HepG2 (cell line): ENCODE results near the gene LRRC34. TPM values are rescaled to one million over a fixed set of nuclear protein-coding genes. Genes with fewer than 3 reads are reported as not detected.

Experiments
- ATAC-seq: fragments of 200-7000 bp; cut with Tn5 transposase; 3 replicates; pipeline ENCODE4 v1.9.1; 2020; ENCODE audit warnings: mild to moderate bottlenecking, moderate library complexity
- BruUV-seq: library from RNA; stranded (reverse); fragments of 400-500 nt; replicated peaks from 2 replicates; lab custom pipeline; 2021; lab: Mats Ljungman, UMichigan
- CTCF ChIA-PET: fragments of 300-600 bp; formaldehyde crosslinking; extraction: SDS; loops from one replicate; lab custom pipeline; 2021; ENCODE audit warnings: low total read pairs, inconsistent platforms, low intra/inter-chr PET ratio; lab: Yijun Ruan, JAX
- POLR2A ChIA-PET: fragments of 350-600 bp; sonication (Branson Sonifier 250); formaldehyde crosslinking; loops from one replicate; lab custom pipeline; 2020; ENCODE audit warnings: antibody characterized with exemption, inconsistent platforms; lab: Yijun Ruan, JAX
- DNase-seq: peaks from one replicate; pipeline ENCODE4 v3.0.0-alpha.2; 2015; ENCODE audit warnings: low spot score
- FAIRE-seq: peaks from 3 replicates; lab custom pipeline; 2011; peaks lifted over from hg19 to GRCh38; lab: Jason Lieb, UNC
- H2AFZ ChIP-seq: one replicate; pipeline ENCODE4 v1.6.1; 2011; ENCODE audit warnings: low read length, inconsistent platforms
- H3K27ac ChIP-seq: fragments of 300-600 bp; 3 replicates; pipeline ENCODE4 v1.8.0; 2011; ENCODE audit warnings: mixed run types, mild to moderate bottlenecking, mixed read lengths, low read length, inconsistent platforms; ENCODE audit not compliant: insufficient read depth; ENCODE audit errors: extremely low read length
- H3K27me3 ChIP-seq, 2 experiments: fragments of 200-600 bp in 1 of 2; 2 replicates in 1 of 2; 3 replicates in 1 of 2; pipeline versions ENCODE4 v1.6.0 to v1.8.0; 2011; ENCODE audit warnings: low read length in 2 of 2, mild to moderate bottlenecking in 2 of 2, moderate library complexity in 2 of 2, inconsistent platforms in 1 of 2; ENCODE audit not compliant: insufficient read depth in 2 of 2, control insufficient read depth in 1 of 2
- H3K36me3 ChIP-seq, 2 experiments: fragments of 200-600 bp in 1 of 2; replicated peaks in 1 of 2; 2 replicates in 1 of 2; 3 replicates in 1 of 2; pipeline versions ENCODE4 v1.5.1 to v1.8.0; 2011; ENCODE audit warnings: low read length in 2 of 2, inconsistent platforms in 1 of 2; ENCODE audit not compliant: insufficient read depth in 2 of 2, control insufficient read depth in 1 of 2
- H3K4me1 ChIP-seq: 2 replicates; pipeline ENCODE4 v1.5.1; 2012; ENCODE audit warnings: low read length, inconsistent platforms; ENCODE audit not compliant: insufficient read depth
- H3K4me2 ChIP-seq: 2 replicates; pipeline ENCODE4 v1.6.0; 2011; ENCODE audit warnings: low read depth, low read length, inconsistent platforms
- H3K4me3 ChIP-seq, 3 experiments: fragments of 200-600 bp in 1 of 3; sonication (generic), shearing (Covaris generic) in 1 of 3; replicated peaks in 1 of 3; 2 replicates each; pipeline ENCODE4 v1.5.1; 2011 to 2016; ENCODE audit warnings: low read length in 3 of 3, inconsistent platforms in 2 of 3, low read depth in 2 of 3, mild to moderate bottlenecking in 2 of 3, control low read depth in 1 of 3, mixed read lengths in 1 of 3; ENCODE audit not compliant: insufficient read depth in 1 of 3
- H3K79me2 ChIP-seq: one replicate; pipeline ENCODE4 v1.6.1; 2011; ENCODE audit warnings: low read length, inconsistent platforms; ENCODE audit not compliant: insufficient read depth
- H3K9ac ChIP-seq: 2 replicates; pipeline ENCODE4 v1.6.0; 2011; ENCODE audit warnings: mild to moderate bottlenecking, low read depth, low read length, inconsistent platforms; ENCODE audit not compliant: insufficient read depth
- H3K9me3 ChIP-seq: 2 replicates; pipeline ENCODE4 v1.5.1; 2012; ENCODE audit warnings: mild to moderate bottlenecking, low read length
- H4K20me1 ChIP-seq: 2 replicates; pipeline ENCODE4 v1.6.0; 2011; ENCODE audit warnings: inconsistent platforms, mild to moderate bottlenecking, low read length, moderate library complexity; ENCODE audit not compliant: insufficient read depth
- AGO2 ChIP-seq: fragments of 200-400 bp; formaldehyde crosslinking; optimal IDR thresholded peaks from 2 replicates; pipeline ENCODE3; 2017; ENCODE audit warnings: mild to moderate bottlenecking, low read depth, low read length, moderate library complexity
- CREB1 ChIP-seq, 2 experiments: fragments of 450-650 bp in 1 of 2; IDR thresholded peaks; 2 replicates each; pipeline ENCODE4 v1.6.1; 2016 to 2017; ENCODE audit warnings: control low read depth in 1 of 2, mild to moderate bottlenecking in 1 of 2, missing compliant biosample characterization in 1 of 2, missing genetic modification characterization in 1 of 2
- HNRNPLL ChIP-seq: fragments of 200-400 bp; formaldehyde crosslinking; IDR thresholded peaks from 2 replicates; pipeline ENCODE4 v1.6.1; 2017; ENCODE audit warnings: mild to moderate bottlenecking, low read depth, low read length; ENCODE audit not compliant: poor library complexity, severe bottlenecking
- RBM39 ChIP-seq: fragments of 200-400 bp; formaldehyde crosslinking; IDR thresholded peaks from one replicate; pipeline ENCODE4 v1.6.1; 2018; ENCODE audit warnings: antibody characterized with exemption, mild to moderate bottlenecking, low read depth, low read length; ENCODE audit not compliant: poor library complexity, severe bottlenecking
- SP4 ChIP-seq: sonication (generic); formaldehyde crosslinking; IDR thresholded peaks from 2 replicates; pipeline ENCODE4 v1.8.1; 2023; ENCODE audit warnings: mild to moderate bottlenecking, missing genetic modification reagents
- ZBTB1 ChIP-seq: sonication (generic); formaldehyde crosslinking; IDR thresholded peaks from 2 replicates; pipeline ENCODE4 v1.4.0; 2020; ENCODE audit warnings: missing genetic modification reagents, borderline replicate concordance
- ZNF138 ChIP-seq: sonication (generic); formaldehyde crosslinking; IDR thresholded peaks from 2 replicates; pipeline ENCODE4 v1.5.0; 2020; ENCODE audit warnings: mild to moderate bottlenecking, low read depth, missing genetic modification reagents
- ZNF235 ChIP-seq: sonication (generic); formaldehyde crosslinking; IDR thresholded peaks from 2 replicates; pipeline ENCODE4 v1.8.1; 2023; ENCODE audit warnings: mild to moderate bottlenecking, missing genetic modification reagents, borderline replicate concordance
- ZNF557 ChIP-seq: sonication (generic); formaldehyde crosslinking; IDR thresholded peaks from 2 replicates; pipeline ENCODE4 v1.4.0; 2020; ENCODE audit warnings: missing genetic modification reagents
- ZNF644 ChIP-seq: IDR thresholded peaks from 2 replicates; pipeline ENCODE4 v1.6.1; 2016; ENCODE audit warnings: low read depth
- ZSCAN20 ChIP-seq: sonication (generic); formaldehyde crosslinking; IDR thresholded peaks from 2 replicates; pipeline ENCODE4 v1.4.0; 2020; ENCODE audit warnings: missing genetic modification reagents, mild to moderate bottlenecking, borderline replicate concordance
- WGBS: methylation state at CpG from one replicate; pipeline ENCODE4 v1.1.6; 2017; ENCODE audit warnings: low lambda C conversion rate; 5-methylcytosine and 5-hydroxymethylcytosine counted together
- in situ Hi-C: cut with HindIII; loops from 2 replicates; pipeline ENCODE4 v1.10.0; 2017; ENCODE audit warnings: low pct_unique_long_range_greater_than_20kb; ENCODE audit not compliant: extremely low pct_ligation_motif_present
- intact Hi-C: fragments of 100-400 bp; cut with micrococcal nuclease; formaldehyde crosslinking; loops from one replicate; pipeline ENCODE4 v1.10.0; 2022; ENCODE audit not compliant: unreplicated experiment
- polyA plus RNA-seq, 8 experiments: library from polyadenylated mRNA; depleted of rRNA in 3 of 8; stranded (reverse) in 7 of 8; unstranded in 1 of 8; fragments of >200 nt; fragmentation: Illumina TruSeq in 4 of 8; extraction: Trizol in 4 of 8; gene quantifications; 2 replicates each; pipeline versions ENCODE4 v1.2.1 to v1.2.3, GENCODE V29; 2011 to 2016; ENCODE audit warnings: low read depth in 4 of 8, missing spikeins in 1 of 8, mixed read lengths in 1 of 8; ENCODE audit not compliant: insufficient read depth in 1 of 8
- total RNA-seq, 5 experiments: library from RNA; depleted of rRNA; stranded (reverse); fragments of >200 nt; fragmentation: Illumina TruSeq; extraction: Trizol; gene quantifications; 2 replicates each; pipeline ENCODE4 v1.2.3, GENCODE V29; 2016; ENCODE audit warnings: low read depth in 1 of 5
- TF ChIP-seq, protein P1 (sequence below): sonication (generic); formaldehyde crosslinking; IDR thresholded peaks from 2 replicates; pipeline ENCODE4 v1.4.0; 2020; ENCODE audit warnings: missing genetic modification reagents; ENCODE audit errors: not compliant biosample characterization
- TF ChIP-seq, protein P2 (sequence below): sonication (generic); formaldehyde crosslinking; IDR thresholded peaks from 2 replicates; pipeline ENCODE4 v1.8.0; 2022; ENCODE audit warnings: missing genetic modification reagents, mild to moderate bottlenecking, inconsistent platforms, borderline replicate concordance
- TF ChIP-seq, protein P3 (sequence below): sonication (generic); formaldehyde crosslinking; IDR thresholded peaks from 2 replicates; pipeline ENCODE4 v1.8.0; 2022; ENCODE audit warnings: mild to moderate bottlenecking, missing genetic modification reagents, borderline replicate concordance
- TF ChIP-seq, protein P4 (sequence below): IDR thresholded peaks from 2 replicates; pipeline ENCODE4 v1.6.1; 2016
- TF ChIP-seq, protein P5 (sequence below): sonication (generic); formaldehyde crosslinking; IDR thresholded peaks from 2 replicates; pipeline ENCODE4 v1.5.0; 2020; ENCODE audit warnings: missing genetic modification reagents

The LRRC34 gene
- total and polyA plus RNA-seq, 2 of the 13 experiments (the other 11 are each of a cell fraction or from before 2014, with no cell fraction given): not detected

DNA sequence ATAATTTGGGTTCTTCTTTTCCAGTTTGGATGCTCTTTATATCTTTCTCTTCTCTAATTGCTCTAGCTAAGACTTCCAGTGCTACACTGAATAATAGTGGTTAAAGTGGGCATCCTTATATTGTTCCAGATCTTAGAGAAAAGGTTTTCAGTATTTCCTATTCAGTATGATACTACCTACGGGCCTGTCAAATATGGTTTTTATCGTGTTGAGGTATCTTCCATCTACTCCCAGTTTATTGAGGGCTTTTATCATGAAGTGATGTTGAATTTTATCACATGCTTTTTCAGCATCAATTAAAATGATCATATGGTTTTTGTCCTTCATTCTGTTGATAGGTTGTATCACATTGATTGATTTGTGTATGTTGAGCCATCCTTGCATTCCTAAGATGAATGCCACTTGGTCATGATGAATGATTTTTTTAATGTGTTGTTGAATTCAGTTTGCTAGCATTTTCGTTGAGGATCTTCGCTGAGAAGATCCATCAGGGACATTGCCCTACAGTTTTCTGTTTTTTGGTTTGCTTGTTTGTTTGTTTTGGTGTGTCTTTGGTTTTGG is 3.0 kb upstream of the LRRC34 start:
- intact Hi-C loops: no loop called here
- WGBS: 1% methylated on average over 4 of the region's 4 CpGs
- no peak for DNase-seq
- Histone ChIP-seq H3K9me3 (peaks cover 7% of the 10 kb centered on the region), H3K36me3 (no peaks in the 10 kb centered on the region), H3K4me1 (peaks cover 14% of the 10 kb centered on the region), H3K4me3 (no peak overlapping the region), H3K4me2 (no peak overlapping the region), H3K79me2 (no peaks in the 10 kb centered on the region), H4K20me1 (no peaks in the 10 kb centered on the region), H3K27ac (no peak overlapping the region), H2AFZ (no peak overlapping the region), H3K27me3 (peaks cover 0 to 14% of the 10 kb centered on the region in 2 experiments; a peak in 2 of 5 replicates), H3K9ac (no peak overlapping the region)
- POLR2A ChIA-PET: no interaction called here
- CTCF ChIA-PET: no interaction called here
- TF ChIP-seq ZNF138 (CRISPR knock-in tag) (no peak), ZNF235 (CRISPR knock-in tag) (no peak), ZSCAN20 (CRISPR knock-in tag) (no peak), ZNF557 (no peak), HNRNPLL (no peak), SP4 (no peak), ZBTB1 (CRISPR knock-in tag) (no peak), ZNF644 (CRISPR knock-in tag) (no peak), AGO2 (no peak), RBM39 (no peak), CREB1 (IDR thresholded peaks at IDR 0.05) (no peak), CREB1 (CRISPR knock-in tag; IDR thresholded peaks at IDR 0.05) (no peak)
- TF ChIP-seq, protein P1, sequence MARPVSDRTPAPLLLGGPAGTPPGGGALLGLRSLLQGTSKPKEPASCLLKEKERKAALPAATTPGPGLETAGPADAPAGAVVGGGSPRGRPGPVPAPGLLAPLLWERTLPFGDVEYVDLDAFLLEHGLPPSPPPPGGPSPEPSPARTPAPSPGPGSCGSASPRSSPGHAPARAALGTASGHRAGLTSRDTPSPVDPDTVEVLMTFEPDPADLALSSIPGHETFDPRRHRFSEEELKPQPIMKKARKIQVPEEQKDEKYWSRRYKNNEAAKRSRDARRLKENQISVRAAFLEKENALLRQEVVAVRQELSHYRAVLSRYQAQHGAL (CRISPR knock-in tag): no peak
- TF ChIP-seq, protein P2, sequence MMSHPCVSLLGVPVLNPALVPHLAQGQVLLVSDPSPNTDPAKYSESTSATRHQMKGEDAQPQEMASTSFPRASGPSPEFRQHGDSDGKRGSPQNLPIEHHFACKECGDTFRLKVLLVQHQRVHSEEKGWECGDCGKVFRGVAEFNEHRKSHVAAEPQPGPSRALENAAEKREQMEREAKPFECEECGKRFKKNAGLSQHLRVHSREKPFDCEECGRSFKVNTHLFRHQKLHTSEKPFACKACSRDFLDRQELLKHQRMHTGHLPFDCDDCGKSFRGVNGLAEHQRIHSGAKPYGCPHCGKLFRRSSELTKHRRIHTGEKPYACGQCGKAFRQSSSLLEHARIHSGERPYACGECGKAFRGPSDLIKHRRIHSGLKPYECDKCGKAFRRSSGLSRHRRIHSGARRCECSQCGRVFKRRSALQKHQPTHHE: no peak
- TF ChIP-seq, protein P3, sequence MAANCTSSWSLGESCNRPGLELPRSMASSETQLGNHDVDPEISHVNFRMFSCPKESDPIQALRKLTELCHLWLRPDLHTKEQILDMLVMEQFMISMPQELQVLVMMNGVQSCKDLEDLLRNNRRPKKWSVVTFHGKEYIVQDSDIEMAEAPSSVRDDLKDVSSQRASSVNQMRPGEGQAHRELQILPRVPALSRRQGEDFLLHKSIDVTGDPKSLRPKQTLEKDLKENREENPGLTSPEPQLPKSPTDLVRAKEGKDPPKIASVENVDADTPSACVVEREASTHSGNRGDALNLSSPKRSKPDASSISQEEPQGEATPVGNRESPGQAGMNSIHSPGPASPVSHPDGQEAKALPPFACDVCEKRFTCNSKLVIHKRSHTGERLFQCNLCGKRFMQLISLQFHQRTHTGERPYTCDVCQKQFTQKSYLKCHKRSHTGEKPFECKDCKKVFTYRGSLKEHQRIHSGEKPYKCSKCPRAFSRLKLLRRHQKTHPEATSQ (CRISPR knock-in tag): no peak
- TF ChIP-seq, protein P4, sequence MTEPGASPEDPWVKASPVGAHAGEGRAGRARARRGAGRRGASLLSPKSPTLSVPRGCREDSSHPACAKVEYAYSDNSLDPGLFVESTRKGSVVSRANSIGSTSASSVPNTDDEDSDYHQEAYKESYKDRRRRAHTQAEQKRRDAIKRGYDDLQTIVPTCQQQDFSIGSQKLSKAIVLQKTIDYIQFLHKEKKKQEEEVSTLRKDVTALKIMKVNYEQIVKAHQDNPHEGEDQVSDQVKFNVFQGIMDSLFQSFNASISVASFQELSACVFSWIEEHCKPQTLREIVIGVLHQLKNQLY: no peak
- TF ChIP-seq, protein P5, sequence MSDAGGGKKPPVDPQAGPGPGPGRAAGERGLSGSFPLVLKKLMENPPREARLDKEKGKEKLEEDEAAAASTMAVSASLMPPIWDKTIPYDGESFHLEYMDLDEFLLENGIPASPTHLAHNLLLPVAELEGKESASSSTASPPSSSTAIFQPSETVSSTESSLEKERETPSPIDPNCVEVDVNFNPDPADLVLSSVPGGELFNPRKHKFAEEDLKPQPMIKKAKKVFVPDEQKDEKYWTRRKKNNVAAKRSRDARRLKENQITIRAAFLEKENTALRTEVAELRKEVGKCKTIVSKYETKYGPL: no peak
- in situ Hi-C loops: no loop called here
- BruUV-seq: no TSS peak
- ATAC-seq: no peak
- no peak for FAIRE-seq
